GM21619 (cell line): ENCODE measurements around the gene SFXN5.

Experiments used
- ATAC-seq: cut with Tn5 transposase; IDR thresholded peaks from one replicate; pipeline ENCODE4 v1.9.1; 2021; ENCODE audit not compliant: unreplicated experiment

SFXN5 gene

DNA sequence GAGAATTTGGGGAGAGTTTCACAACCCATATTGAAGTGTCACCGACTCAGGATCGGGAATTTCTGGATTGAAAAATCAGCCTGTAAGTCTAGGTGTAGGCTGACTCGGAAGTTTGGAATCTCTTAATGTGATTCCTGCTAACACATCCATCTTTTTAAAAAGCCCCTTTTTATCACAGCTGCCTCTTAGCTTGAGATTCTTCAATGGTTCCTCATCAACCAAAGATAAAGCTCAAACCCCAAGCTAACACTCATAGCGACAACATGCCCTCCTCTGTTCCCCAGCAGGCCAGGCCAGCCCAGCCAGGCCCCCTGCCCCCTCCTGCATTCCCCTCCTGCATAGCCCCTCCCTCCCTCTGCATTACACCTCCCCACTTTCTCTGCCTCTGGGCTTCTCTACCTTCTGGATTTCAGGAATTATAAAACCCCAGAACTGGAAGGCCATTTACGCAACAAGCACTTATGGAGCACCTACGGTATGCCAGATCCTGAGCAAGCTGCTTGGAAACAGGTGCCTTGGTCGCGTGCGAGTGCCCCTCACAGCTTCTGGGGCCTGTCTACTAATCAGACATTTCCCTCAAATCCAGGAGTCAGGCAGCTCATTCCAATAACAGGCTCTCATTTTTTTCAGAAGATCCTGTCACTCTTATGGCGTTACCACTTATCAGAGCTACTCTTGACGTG is 90.8 kb downstream of the SFXN5 start:
- ATAC-seq, result no peak

DNA sequence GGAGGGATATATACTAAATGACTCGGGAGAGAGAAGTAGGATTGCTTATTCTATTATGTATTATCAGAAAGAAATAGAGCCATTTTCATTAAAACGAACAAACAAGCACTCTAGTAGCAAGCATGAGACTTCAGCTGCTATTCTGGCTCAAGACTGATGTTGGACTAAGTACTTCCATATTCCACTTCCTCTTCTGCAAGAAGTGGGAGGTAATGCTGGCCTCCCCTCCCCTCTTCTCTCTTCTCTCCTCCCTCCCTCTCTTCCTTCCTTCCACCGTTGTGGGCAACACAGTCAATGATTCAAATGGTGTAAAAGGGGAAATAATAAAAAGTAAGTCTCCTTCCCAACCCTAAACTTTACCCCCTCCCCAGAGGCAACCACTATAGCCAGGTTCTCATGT is 91.6 kb downstream of the SFXN5 start:
- no peak for ATAC-seq

DNA sequence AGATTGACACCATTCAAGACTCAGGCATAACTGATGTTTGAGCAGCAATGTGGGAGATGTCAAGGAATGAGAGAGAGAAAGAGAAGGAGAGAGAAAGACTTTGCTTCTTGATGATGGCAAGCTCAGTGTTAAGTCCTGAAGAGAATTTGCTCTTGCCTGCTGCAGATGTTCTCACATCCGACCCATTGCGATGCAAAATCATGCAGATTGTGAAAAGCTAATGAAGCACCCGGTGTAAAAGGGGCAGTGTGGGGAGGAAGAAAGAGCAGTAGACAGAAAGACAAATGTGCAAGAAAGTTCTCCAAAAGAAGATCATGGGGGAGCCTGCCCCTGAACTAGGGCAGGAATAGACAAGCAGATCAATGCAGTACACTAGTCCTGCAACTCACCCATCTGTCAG is 96.5 kb downstream of the SFXN5 start:
- no peak for ATAC-seq

DNA sequence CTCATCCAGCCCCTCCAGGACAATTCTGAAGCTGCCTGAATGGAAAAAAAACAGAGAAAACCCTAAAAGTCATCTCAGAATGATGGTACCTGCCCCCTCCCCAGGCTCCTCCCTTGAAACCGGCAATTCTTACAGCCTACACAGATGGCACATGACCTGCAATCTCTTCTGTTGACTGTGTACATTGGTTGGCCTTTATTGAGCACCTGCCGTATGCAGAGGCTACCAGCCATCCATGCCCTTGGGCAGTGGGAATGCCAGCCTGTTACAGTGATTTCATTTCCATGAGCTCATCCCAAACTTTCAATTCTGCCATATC is 97.1 kb downstream of the SFXN5 start:
- no peak for ATAC-seq

DNA sequence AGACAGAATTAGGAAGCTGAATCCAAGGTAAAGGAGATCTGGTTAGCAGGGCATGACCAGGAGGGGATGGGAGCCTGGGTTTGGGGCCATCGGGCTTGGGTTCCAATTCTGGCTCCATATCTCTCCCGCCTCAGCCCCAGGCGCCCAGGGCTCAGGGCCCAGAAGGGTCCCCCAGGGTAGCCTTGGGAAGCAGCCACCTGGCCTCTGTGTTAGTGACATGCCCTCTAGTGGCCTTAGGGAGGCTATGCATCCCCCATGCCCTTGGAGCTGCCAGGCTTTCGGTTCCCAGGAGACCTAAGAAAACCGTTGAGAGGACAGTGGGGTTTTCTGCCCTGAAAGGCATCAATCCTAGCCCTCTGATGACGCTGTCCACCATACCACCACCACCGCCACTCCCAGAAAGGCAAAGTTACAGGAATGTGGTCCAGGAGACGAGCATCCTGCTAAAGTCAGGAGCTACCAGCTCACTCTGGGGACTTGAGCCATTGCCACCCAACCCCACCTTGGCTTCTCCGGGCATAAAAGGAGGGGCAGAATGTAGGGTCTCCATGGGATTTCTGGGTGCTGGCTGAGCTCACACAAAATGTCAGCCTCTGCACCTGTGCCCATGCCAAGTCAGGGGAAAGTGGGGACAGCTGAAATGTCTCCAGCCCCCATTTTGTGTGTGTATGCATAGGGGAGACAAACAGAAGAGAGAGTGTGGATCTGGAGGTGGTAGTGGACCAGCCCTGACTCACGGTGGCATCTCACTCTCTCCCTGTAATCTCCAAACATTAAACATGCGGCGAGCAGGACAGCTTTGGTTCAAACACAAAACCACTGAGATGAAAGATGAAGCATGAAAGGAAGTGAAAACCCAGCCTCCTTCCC is 97.7 kb downstream of the SFXN5 start:
- ATAC-seq, result peak; percentile 92

DNA sequence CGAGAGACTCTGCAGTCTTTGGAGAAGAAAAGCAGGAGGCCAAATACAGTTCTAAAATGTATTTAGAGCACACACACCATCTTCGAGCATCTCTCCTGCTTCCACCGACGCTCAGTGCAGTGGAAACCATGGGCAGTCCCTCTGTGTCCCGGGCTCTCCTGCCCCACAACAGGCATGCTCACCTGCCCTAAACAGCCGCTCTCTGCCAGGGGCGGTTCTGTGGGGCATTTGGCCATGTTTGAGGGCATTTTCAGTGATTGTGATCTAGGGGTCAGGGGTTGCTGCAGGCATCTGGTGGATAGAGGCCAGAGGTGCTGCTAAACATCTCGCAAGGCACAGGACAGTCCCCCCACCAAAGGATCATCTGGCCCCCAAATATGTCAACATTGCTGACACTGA is 98.4 kb downstream of the SFXN5 start:
- ATAC-seq, result no peak

DNA sequence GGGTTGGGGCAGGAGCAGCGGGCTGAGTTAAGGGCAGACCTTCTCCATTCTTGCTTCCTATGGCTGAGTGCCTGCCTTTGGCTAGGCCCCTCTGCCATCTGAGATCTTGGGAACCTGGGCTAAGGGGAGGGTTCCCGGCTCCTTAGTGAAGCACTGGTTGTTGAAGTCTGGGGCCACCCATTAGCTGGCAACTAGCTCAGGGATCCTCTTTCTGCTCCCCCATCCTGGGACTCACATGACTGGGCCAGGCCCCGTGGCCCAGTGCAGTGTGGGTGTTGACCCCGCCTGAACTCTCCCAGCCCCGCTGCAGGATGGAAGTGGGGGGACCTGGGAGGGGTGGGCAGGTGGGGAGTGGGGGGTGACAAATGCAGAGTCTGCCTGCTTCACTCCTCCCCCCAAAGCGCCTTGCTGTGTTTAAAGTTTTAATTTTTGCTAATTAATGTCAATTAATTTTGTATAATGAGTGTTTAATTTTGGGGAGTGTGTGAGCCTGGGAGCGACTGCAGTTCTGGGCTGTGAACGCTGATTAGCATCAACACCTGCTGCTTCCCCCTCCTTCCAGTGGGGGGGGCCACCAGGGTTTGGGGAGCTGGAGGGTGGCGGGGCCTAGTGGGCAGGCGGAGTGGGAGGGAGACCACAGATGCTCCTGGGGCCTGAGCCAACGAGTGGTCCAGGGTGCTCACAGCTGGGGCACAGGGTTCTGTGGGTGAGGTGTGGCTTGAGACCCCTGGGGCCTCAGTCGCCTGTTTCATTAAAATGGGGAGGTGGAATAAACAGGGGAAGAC is 99.0 kb downstream of the SFXN5 start:
- no peak for ATAC-seq

DNA sequence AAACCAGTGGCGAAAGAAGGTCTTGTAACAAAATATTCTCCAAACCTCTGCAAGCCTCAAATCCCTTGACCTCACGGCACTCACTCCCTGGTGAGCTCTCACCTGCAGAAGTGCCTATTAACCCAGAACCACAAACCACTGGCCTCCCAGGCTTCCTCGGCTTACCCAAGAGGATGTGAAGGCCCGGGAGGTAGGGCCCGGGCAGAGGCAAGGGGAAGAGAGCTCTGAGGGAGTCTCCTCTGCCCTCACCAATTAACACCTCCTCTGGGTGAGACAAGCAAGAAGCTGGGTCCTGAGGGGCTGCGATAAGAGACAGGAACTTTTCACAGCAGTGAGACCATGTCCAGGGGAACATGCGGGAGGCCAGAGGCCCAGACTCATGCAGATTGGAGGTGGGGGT is 100.5 kb downstream of the SFXN5 start:
- no peak for ATAC-seq

DNA sequence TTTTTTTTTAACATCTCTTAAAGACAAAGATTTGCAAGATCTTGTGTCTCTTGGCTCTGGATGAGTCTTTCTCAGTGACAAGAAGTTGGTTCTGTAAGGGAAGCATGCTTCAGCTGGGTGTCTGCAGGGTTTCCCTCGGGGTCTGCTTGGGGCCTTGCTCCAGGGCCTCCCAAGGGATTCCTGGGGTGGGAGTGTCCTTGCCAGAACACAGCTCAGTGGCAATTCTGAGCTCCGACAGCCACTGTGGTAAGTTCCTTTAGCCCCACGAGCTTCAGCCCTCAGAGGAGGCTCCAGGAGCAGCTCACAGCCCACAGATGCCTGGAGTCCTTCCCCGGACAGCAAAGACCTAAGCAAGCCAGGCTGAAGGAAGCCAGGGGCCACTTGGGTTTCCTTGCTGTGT is 101.8 kb downstream of the SFXN5 start:
- no peak for ATAC-seq

DNA sequence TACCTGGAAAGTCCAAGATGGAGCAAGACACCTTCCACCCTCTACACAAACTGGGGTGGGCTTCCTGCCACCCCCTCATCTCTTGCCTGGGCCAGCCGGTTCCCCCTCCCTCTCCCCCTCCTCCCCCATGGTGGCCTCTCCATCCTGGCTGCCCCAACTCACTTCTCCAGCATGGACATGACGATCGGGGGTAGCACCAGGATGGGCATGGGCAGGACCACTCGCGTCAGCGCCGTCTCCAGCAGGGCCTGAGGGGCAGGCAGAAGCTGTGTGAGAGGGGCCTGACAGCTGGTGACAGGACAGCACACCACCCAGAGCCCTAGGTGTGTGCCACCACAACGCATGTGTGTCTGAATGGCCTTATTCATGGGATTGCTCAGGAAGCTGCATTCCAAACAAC is 103.2 kb downstream of the SFXN5 start:
- no peak for ATAC-seq

DNA sequence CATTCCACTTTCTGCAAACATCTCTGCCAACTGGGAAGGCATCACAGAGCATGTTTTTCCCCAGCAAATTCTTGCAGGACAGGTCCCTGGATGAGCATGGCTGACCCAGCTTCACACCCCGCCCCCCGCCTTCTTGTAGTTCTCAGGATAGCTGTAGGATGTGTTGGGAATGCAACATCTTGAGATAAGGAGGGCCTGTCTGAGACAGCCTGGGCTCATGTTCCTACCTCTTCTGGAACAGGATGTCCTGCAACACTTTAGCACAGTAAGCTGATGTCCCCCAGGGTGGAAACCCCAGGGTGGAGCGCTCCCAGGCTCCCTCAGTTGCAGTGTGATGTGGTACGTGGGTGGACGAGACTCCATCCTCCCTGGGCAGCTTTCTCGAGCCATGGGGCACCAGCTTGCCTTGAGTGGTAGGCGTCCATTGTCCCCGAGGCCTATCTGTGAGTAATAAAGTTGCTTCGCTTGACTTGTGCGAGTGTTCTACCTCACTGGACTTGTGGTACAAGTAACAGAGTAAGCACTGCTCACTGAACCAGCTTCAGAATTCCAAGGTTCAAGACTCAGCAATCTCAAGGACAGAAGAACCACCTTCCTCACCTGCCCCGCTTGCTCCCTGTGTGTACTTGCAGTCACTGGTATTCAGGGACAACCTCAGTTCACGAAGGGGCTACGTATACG is 105.6 kb downstream of the SFXN5 start:
- no peak for ATAC-seq

DNA sequence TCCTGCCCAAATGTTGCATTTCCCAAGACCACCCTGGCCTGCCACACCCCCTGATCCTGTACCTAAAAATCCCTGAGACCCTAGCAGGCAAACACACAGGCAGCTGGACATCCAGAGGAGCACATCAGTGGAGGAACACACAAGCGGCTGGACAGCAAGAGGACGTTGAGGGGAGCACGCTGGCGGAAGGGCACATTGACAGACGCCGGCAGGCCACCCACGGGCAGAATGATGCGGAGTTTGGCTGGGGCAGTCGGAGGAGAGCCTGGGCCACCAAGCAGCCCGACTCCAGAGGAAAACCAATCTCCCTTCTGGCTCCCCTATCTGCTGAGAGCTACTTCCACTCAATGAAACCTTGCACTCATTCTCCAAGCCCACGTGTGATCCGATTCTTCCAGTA is 106.5 kb downstream of the SFXN5 start:
- ATAC-seq, result no peak

DNA sequence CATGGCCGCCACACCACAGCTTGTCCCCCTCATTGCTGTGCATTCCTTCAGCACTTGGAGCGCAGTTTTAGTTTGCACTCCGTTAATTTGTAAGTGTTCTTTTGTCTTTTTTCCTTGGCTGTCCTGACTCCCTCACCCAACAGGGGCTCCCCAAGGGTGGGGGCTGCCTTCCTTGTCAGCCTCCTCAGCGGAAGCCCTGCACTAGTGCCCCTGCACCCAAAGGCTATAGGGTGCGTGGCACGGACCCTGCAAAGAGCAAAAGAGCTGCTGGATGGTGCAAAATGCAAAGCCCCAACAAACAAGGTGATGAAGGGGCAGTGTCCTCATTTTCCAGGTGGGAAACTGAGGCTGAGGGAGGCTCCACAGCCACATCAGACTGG is 107.4 kb downstream of the SFXN5 start:
- no peak for ATAC-seq

DNA sequence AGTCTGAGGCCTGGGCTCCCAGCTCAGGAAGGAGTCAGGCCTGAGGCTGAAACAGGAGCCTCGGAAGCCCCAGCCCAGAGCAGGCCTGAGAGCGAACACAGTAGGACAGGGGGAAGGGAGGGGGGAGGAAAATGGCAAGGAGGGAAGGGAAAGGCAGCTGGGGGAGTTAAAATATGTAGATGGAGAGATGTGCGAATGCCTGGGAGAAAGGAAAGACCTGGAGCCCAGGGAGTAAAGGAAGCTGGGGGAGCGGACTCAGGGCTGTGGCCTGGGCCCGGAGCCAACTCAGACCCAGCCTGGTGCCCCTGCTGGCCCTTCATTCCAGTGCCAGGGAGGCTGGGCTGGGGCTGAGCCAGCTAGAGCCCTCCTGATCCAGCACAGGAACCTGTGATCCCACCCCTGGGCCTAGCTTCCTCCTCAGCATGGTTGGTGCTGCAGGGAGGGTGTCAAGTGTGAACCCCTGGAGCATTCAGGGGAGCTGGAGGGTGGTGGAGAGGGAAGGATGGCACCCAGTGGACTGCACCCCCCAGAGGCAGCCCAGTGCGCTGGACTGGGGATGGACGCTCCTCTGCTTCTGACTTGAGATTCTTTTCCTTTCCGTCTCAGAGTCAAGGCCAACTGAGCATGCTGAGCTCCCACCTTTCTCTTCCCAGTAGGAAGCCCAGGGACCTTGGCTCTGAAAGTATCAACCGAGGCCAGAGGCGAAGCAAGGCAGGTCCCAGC is 107.9 kb downstream of the SFXN5 start:
- no peak for ATAC-seq

DNA sequence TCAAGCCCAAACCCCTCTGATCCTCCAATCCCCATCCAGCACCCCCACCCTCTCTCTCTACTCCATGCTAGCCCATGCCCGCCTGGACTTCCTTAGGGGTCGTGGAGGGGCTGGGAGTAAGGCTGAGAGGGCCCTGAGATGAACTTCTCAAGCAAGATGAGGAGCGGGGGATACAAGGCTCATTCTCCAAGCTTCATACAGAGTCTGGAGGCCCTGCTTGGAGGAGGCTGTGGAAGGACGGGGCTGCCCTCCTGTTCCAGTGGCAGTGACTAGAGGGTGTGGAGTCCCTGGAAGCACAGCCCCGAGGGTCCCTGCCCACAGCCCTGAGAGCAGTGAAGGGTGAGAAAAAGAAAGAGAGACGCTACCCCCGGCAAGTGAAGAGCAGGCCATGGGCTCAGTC is 108.6 kb downstream of the SFXN5 start:
- ATAC-seq, result no peak

DNA sequence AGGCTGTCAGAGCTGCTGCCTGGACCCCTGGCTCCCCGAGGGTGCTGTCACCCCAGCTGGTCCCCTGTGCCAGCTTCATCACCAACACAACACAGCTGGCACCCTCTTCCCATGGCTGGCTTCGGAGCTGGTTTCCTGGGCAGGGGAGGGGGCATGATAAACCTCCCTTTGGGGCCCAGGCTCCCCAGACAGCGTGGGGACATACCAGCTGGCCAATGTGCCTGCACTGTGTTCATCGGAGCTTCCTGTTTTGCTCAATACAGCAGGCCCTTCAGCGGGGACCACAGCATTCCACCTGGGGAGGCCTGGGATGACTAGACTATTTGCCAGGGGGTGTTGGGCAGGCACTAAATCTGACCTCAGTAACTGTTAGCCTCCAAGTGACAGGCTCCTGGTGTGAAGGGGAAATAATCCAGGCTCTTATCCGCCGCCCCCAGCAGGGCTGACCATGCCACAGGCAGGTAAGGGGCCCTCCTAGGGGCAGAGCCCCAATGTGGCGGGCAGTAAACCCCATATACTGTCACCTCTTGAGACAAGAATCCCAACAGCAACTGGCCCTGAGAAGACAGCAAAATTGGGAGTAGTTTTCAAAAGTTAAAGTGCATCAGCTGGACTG is 109.6 kb downstream of the SFXN5 start:
- no peak for ATAC-seq

DNA sequence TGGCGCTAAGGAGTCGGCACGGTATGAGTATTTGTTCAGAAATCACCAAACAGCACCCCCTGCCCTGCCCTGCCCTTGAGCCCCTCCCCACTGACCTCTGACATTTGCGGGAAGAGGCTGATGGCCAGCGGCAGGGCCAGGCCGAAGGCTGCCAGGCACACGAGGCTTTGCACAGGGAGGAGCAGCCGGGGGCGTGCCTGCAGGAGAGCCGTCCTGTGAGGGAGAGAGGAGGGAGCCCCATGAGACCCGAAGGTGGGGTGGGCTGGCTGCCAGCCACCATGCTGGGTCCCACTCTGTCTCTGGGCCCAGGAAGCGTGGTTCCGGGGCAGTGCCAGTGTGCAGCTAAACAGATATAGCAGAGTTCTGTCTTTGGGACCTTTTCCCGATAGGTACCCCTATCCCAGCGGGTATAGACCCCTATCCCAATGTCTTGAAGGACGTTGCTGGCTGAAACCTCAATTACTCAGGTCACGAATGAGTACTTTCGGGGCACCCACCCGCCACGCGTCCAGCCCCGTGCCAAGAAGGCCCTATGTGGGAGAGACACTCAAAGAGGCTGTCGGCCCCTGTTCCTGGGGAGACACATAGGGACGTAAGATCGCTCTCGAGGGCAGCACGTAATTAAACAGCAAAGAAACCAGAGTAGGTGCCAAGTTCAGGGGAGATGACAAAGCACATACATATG is 110.3 kb downstream of the SFXN5 start:
- no peak for ATAC-seq

DNA sequence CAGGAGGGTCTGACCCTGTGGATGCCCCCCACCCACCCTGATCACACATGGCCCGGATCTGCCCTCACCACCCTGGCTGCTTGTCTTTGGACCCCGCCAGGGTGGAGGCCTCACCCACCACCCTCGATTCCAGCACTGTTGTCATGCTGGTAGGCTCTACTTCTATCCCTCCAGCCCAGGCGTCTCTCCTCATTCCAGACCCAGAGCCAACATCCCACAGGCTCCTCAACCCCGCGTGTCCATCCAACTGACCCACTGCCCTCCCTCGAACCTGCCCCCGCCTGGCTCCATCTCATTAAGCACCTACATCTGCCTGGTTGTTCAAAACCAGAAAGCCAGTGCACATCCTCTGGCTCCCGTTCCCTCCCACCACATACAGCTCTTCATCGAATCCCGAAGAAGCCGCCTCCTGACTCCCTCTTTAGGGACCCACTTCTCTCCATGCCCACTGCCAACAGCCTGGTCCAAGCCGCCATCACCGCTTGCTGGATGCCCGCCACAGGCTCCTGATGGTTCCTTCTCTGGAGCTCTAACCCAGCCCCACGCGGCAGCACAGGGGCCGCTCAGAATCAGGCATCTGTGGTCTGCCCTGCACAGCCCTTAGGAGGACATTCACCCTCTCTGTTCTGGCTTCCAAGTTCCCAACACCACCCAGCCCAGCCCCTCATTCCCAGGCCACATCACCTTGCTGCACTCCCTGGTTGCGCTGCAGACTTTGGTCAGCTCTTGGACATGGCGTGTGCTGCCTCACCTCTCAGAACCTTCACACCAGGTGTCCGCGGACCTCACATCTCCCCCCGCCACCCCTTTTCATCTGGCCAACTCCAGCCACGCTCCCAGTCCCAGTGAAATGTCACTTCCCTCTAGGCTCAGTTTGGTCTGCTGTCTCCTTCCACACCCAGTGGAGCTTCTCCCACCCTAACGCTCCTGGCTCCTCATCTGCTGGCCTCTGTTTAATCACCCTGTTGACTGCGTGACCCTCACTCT is 111.2 kb downstream of the SFXN5 start:
- ATAC-seq, result no peak

DNA sequence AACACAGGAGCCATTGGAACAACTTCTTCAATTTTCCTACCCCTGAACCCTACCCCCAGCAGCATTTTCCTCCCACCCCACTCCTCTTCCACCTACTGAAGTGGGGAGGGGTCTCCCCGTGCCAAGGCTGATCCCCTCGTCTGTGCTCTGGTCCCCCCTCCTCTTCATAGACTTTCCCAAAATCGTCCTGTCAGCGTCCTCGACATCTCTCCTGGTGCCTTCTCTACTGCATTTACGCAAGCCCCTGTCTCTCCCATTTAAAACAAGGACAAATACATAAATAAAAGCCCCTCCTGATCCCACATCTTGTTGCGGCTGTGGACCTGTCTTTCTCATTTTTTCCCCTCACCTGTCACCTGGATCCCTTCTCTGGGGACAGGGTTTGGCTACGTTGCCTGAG is 112.0 kb downstream of the SFXN5 start:
- no peak for ATAC-seq
